ENCODE data around the gene SENP7. TPM values are rescaled to one million over a fixed set of nuclear protein-coding genes. Genes with fewer than 3 reads are reported as not detected.
A peak's percentile ranks its signal among the peaks of the same experiment; 100 is the strongest.

Gene SENP7
- total RNA-seq, 1 donor from 2014 or later = 10.8 TPM

GRCh38 chr3:101381809-101382208 lies 131.2 kb downstream of the SENP7 start:
- H3K36me3 Mint-ChIP-seq (ENCODE audit: low read depth, unreplicated experiment) = peaks cover 4% of the 10 kb centered on the region
- no peak overlapping the region for H3K4me2 ChIP-seq (ENCODE audit: low read length)
- no peak overlapping the region for H3K9ac ChIP-seq (ENCODE audit: low read length)
- TF ChIP-seq CTCF (IDR thresholded peaks at IDR 0.05; ENCODE audit: insufficient read depth, low read depth, low read length) (peak; percentile 29), EZH2 (IDR thresholded peaks at IDR 0.05; ENCODE audit: insufficient read depth, low read length) (no peak)
- H3K27me3 Mint-ChIP-seq (ENCODE audit: low read depth, unreplicated experiment) = no peaks in the 10 kb centered on the region
- H3K9me3 ChIP-seq (ENCODE audit: insufficient read depth, low read depth, low read length) = peaks cover 3% of the 10 kb centered on the region
- no peaks in the 10 kb centered on the region for H3K4me1 ChIP-seq (ENCODE audit: insufficient read depth, low read length)
- no peaks in the 10 kb centered on the region for H3K9me3 Mint-ChIP-seq (ENCODE audit: unreplicated experiment)
- FAIRE-seq (no peak), DNase-seq (ENCODE audit: low read depth) (peak; percentile 22)
- H3K4me1 Mint-ChIP-seq (ENCODE audit: low read depth, unreplicated experiment) = peaks cover 30% of the 10 kb centered on the region
- H3K4me3 Mint-ChIP-seq (ENCODE audit: unreplicated experiment) = no peak overlapping the region
- peaks cover 4% of the 10 kb centered on the region for H4K20me1 ChIP-seq (ENCODE audit: insufficient read depth, low read length)
- no peaks in the 10 kb centered on the region for H3K27me3 ChIP-seq (ENCODE audit: insufficient read depth, low read length)
- H2AFZ ChIP-seq (ENCODE audit: low read depth, low read length) = no peak overlapping the region
- H3K27ac Mint-ChIP-seq (ENCODE audit: unreplicated experiment) = no peak overlapping the region
- H3K4me3 ChIP-seq (ENCODE audit: insufficient read depth, low read depth, low read length) = no peak overlapping the region
- no peaks in the 10 kb centered on the region for H3K79me2 ChIP-seq (ENCODE audit: insufficient read depth, low read length)
- no peaks in the 10 kb centered on the region for H3K36me3 ChIP-seq (ENCODE audit: insufficient read depth, low read length)
- H3K27ac ChIP-seq (ENCODE audit: low read depth, low read length) = no peak overlapping the region

- no peak overlapping the region for H3K27ac Mint-ChIP-seq (ENCODE audit: unreplicated experiment)
- peaks cover 2% of the 10 kb centered on the region for H3K36me3 Mint-ChIP-seq (ENCODE audit: low read depth, unreplicated experiment)
- H3K27me3 Mint-ChIP-seq (ENCODE audit: low read depth, unreplicated experiment) = no peaks in the 10 kb centered on the region
- Histone ChIP-seq H3K27ac (ENCODE audit: low read depth, low read length) (no peak overlapping the region), H3K4me1 (ENCODE audit: insufficient read depth, low read length) (no peaks in the 10 kb centered on the region), H3K9me3 (ENCODE audit: insufficient read depth, low read depth, low read length) (peaks cover 3% of the 10 kb centered on the region), H3K36me3 (ENCODE audit: insufficient read depth, low read length) (no peaks in the 10 kb centered on the region), H3K4me3 (ENCODE audit: insufficient read depth, low read depth, low read length) (no peak overlapping the region), H4K20me1 (ENCODE audit: insufficient read depth, low read length) (no peaks in the 10 kb centered on the region), H3K4me2 (ENCODE audit: low read length) (no peak overlapping the region), H2AFZ (ENCODE audit: low read depth, low read length) (no peak overlapping the region), H3K27me3 (ENCODE audit: insufficient read depth, low read length) (no peaks in the 10 kb centered on the region), H3K79me2 (ENCODE audit: insufficient read depth, low read length) (no peaks in the 10 kb centered on the region), H3K9ac (ENCODE audit: low read length) (no peak overlapping the region)
- H3K9me3 Mint-ChIP-seq (ENCODE audit: unreplicated experiment) = no peaks in the 10 kb centered on the region
- H3K4me3 Mint-ChIP-seq (ENCODE audit: unreplicated experiment) = no peak overlapping the region
- TF ChIP-seq EZH2 (IDR thresholded peaks at IDR 0.05; ENCODE audit: insufficient read depth, low read length) = no peak
- no peak for TF ChIP-seq CTCF (IDR thresholded peaks at IDR 0.05; ENCODE audit: insufficient read depth, low read depth, low read length)
- H3K4me1 Mint-ChIP-seq (ENCODE audit: low read depth, unreplicated experiment) = peaks cover 38% of the 10 kb centered on the region
- FAIRE-seq = no peak
- DNase-seq (ENCODE audit: low read depth) = no peak
These were observed 133.2 kb downstream of the SENP7 start for GRCh38 chr3:101379658-101380376.

GRCh38 chr3:101377796-101378195 lies 135.2 kb downstream of the SENP7 start:
- no peaks in the 10 kb centered on the region for H3K79me2 ChIP-seq (ENCODE audit: insufficient read depth, low read length)
- DNase-seq (ENCODE audit: low read depth) (peak; percentile 60), FAIRE-seq (peak; percentile 9)
- Mint-ChIP-seq H3K4me3 (ENCODE audit: unreplicated experiment) (no peak overlapping the region), H3K27ac (ENCODE audit: unreplicated experiment) (peak overlapping the region; percentile 93), H3K9me3 (ENCODE audit: unreplicated experiment) (no peaks in the 10 kb centered on the region), H3K4me1 (ENCODE audit: low read depth, unreplicated experiment) (peaks cover 31% of the 10 kb centered on the region), H3K36me3 (ENCODE audit: low read depth, unreplicated experiment) (no peaks in the 10 kb centered on the region), H3K27me3 (ENCODE audit: low read depth, unreplicated experiment) (no peaks in the 10 kb centered on the region)
- H3K27me3 ChIP-seq (ENCODE audit: insufficient read depth, low read length) = no peaks in the 10 kb centered on the region
- H3K4me1 ChIP-seq (ENCODE audit: insufficient read depth, low read length) = no peaks in the 10 kb centered on the region
- TF ChIP-seq CTCF (IDR thresholded peaks at IDR 0.05; ENCODE audit: insufficient read depth, low read depth, low read length) = no peak
- no peak for TF ChIP-seq EZH2 (IDR thresholded peaks at IDR 0.05; ENCODE audit: insufficient read depth, low read length)
- H3K9ac ChIP-seq (ENCODE audit: low read length) = no peak overlapping the region
- no peak overlapping the region for H2AFZ ChIP-seq (ENCODE audit: low read depth, low read length)
- no peaks in the 10 kb centered on the region for H3K36me3 ChIP-seq (ENCODE audit: insufficient read depth, low read length)
- H3K4me3 ChIP-seq (ENCODE audit: insufficient read depth, low read depth, low read length) = no peak overlapping the region
- H3K27ac ChIP-seq (ENCODE audit: low read depth, low read length) = peak overlapping the region; percentile 3
- no peaks in the 10 kb centered on the region for H4K20me1 ChIP-seq (ENCODE audit: insufficient read depth, low read length)
- no peak overlapping the region for H3K4me2 ChIP-seq (ENCODE audit: low read length)
- H3K9me3 ChIP-seq (ENCODE audit: insufficient read depth, low read depth, low read length) = peaks cover 3% of the 10 kb centered on the region

Measured in astrocyte (in vitro differentiated cells and primary cell).